Effector memory CD4-positive, alpha-beta T cell (primary cell): ENCODE data around the gene CACNA1D.

Experiments used
- DNase-seq, 3 donors: peaks; one replicate each; pipeline ENCODE4 v3.0.0-alpha.2; 2020
- H3K27ac ChIP-seq: 2 replicates; pipeline ENCODE4 v1.7.0; 2013; ENCODE audit warnings: mild to moderate bottlenecking, low read length, moderate library complexity; ENCODE audit not compliant: insufficient read depth, poor library complexity, severe bottlenecking
- H3K27me3 ChIP-seq: replicated peaks from 2 replicates; pipeline ENCODE4 v1.7.0; 2013; ENCODE audit warnings: mild to moderate bottlenecking, low read length; ENCODE audit not compliant: insufficient read depth, control insufficient read depth, poor library complexity, severe bottlenecking
- H3K36me3 ChIP-seq: 2 replicates; pipeline ENCODE4 v1.7.0; 2013; ENCODE audit warnings: mild to moderate bottlenecking, low read length, moderate library complexity; ENCODE audit not compliant: control insufficient read depth, insufficient read depth
- H3K4me1 ChIP-seq: 2 replicates; pipeline ENCODE4 v1.7.0; 2013; ENCODE audit warnings: low read length, mild to moderate bottlenecking; ENCODE audit not compliant: control insufficient read depth, insufficient read depth, poor library complexity, severe bottlenecking
- H3K4me3 ChIP-seq: 2 replicates; pipeline ENCODE4 v1.7.0; 2013; ENCODE audit warnings: low read length, low read depth, mild to moderate bottlenecking; ENCODE audit not compliant: insufficient read depth, poor library complexity, severe bottlenecking
- H3K9me3 ChIP-seq: 2 replicates; pipeline ENCODE4 v1.7.0; 2013; ENCODE audit warnings: mild to moderate bottlenecking, low read length, moderate library complexity; ENCODE audit not compliant: control insufficient read depth

The CACNA1D gene

GRCh38 chr3:53688989-53689388 is 194.6 kb downstream of the CACNA1D start:
- no peak for DNase-seq
- Histone ChIP-seq H3K27ac (no peak overlapping the region), H3K4me3 (no peak overlapping the region), H3K27me3 (no peaks in the 10 kb centered on the region), H3K36me3 (no peaks in the 10 kb centered on the region), H3K4me1 (no peaks in the 10 kb centered on the region), H3K9me3 (no peaks in the 10 kb centered on the region)

GRCh38 chr3:53689681-53690080 is 195.3 kb downstream of the CACNA1D start:
- no peak for DNase-seq
- no peaks in the 10 kb centered on the region for H3K4me1 ChIP-seq
- H3K27me3 ChIP-seq, result no peaks in the 10 kb centered on the region
- H3K4me3 ChIP-seq, result no peak overlapping the region
- no peaks in the 10 kb centered on the region for H3K36me3 ChIP-seq
- H3K27ac ChIP-seq, result no peak overlapping the region
- no peaks in the 10 kb centered on the region for H3K9me3 ChIP-seq

GRCh38 chr3:53690521-53690920 is 196.1 kb downstream of the CACNA1D start:
- Histone ChIP-seq H3K27me3 (no peaks in the 10 kb centered on the region), H3K4me1 (no peaks in the 10 kb centered on the region), H3K9me3 (no peaks in the 10 kb centered on the region), H3K36me3 (no peaks in the 10 kb centered on the region), H3K4me3 (no peak overlapping the region), H3K27ac (no peak overlapping the region)
- DNase-seq, result no peak

GRCh38 chr3:53691349-53691748 is 196.9 kb downstream of the CACNA1D start:
- no peak overlapping the region for H3K4me3 ChIP-seq
- H3K27me3 ChIP-seq, result no peaks in the 10 kb centered on the region

GRCh38 chr3:53691885-53692284 is 197.5 kb downstream of the CACNA1D start:
- H3K9me3 ChIP-seq, result no peaks in the 10 kb centered on the region
- no peaks in the 10 kb centered on the region for H3K36me3 ChIP-seq
- no peaks in the 10 kb centered on the region for H3K4me1 ChIP-seq
- H3K27me3 ChIP-seq, result no peaks in the 10 kb centered on the region
- no peak overlapping the region for H3K4me3 ChIP-seq
- H3K27ac ChIP-seq, result no peak overlapping the region
- DNase-seq, result no peak

More at GRCh38 chr3:53691349-53691748, 196.9 kb downstream of the CACNA1D start:
- H3K27ac ChIP-seq, result no peak overlapping the region
- H3K4me1 ChIP-seq, result no peaks in the 10 kb centered on the region
- H3K36me3 ChIP-seq, result no peaks in the 10 kb centered on the region
- H3K9me3 ChIP-seq, result no peaks in the 10 kb centered on the region
- DNase-seq, result no peak

- H3K9me3 ChIP-seq, result no peaks in the 10 kb centered on the region
- no peaks in the 10 kb centered on the region for H3K36me3 ChIP-seq
- no peak for DNase-seq
- H3K27ac ChIP-seq, result no peak overlapping the region
- no peak overlapping the region for H3K4me3 ChIP-seq
- H3K4me1 ChIP-seq, result no peaks in the 10 kb centered on the region
- no peaks in the 10 kb centered on the region for H3K27me3 ChIP-seq
Measured at GRCh38 chr3:53693451-53693850, 199.0 kb downstream of the CACNA1D start.

GRCh38 chr3:53694046-53694445 is 199.6 kb downstream of the CACNA1D start:
- no peaks in the 10 kb centered on the region for H3K9me3 ChIP-seq
- H3K4me3 ChIP-seq, result no peak overlapping the region
- H3K27ac ChIP-seq, result no peak overlapping the region
- no peaks in the 10 kb centered on the region for H3K4me1 ChIP-seq
- no peak for DNase-seq
- H3K36me3 ChIP-seq, result no peaks in the 10 kb centered on the region
- no peaks in the 10 kb centered on the region for H3K27me3 ChIP-seq

GRCh38 chr3:53694666-53695323 is 200.4 kb downstream of the CACNA1D start:
- DNase-seq, result no peak
- Histone ChIP-seq H3K4me3 (no peak overlapping the region), H3K36me3 (no peaks in the 10 kb centered on the region), H3K27ac (no peak overlapping the region), H3K4me1 (no peaks in the 10 kb centered on the region), H3K27me3 (no peaks in the 10 kb centered on the region), H3K9me3 (no peaks in the 10 kb centered on the region)

GRCh38 chr3:53695324-53695690 is 200.9 kb downstream of the CACNA1D start:
- Histone ChIP-seq H3K36me3 (no peaks in the 10 kb centered on the region), H3K27ac (no peak overlapping the region), H3K4me1 (no peaks in the 10 kb centered on the region), H3K27me3 (no peaks in the 10 kb centered on the region), H3K9me3 (no peaks in the 10 kb centered on the region), H3K4me3 (no peak overlapping the region)
- DNase-seq, result no peak

- Histone ChIP-seq H3K36me3 (no peaks in the 10 kb centered on the region), H3K27me3 (no peaks in the 10 kb centered on the region), H3K27ac (no peak overlapping the region), H3K4me3 (no peak overlapping the region), H3K4me1 (no peaks in the 10 kb centered on the region), H3K9me3 (no peaks in the 10 kb centered on the region)
- no peak for DNase-seq
Measured at GRCh38 chr3:53696401-53697172, 202.2 kb downstream of the CACNA1D start.
